H1 (cell line): ENCODE measurements around the gene CA7. TPM values are rescaled to one million over a fixed set of nuclear protein-coding genes. Genes with fewer than 3 reads are reported as not detected.

Experiments
- CTCF ChIA-PET: fragments of 300-600 bp; sonication (Branson Sonifier 250); formaldehyde crosslinking; loops from one replicate; lab custom pipeline; 2021; ENCODE audit not compliant: partially characterized antibody; lab: Charles Lee
- POLR2A ChIA-PET: fragments of 300-600 bp; sonication (Branson Sonifier 250); formaldehyde crosslinking; loops from one replicate; lab custom pipeline; 2021; ENCODE audit warnings: inconsistent platforms; ENCODE audit not compliant: partially characterized antibody; lab: Charles Lee
- DNase-seq, 2 experiments: peaks; one replicate each; pipeline versions ENCODE4 v3.0.0 to v3.0.0-alpha.2; 2010 to 2022; ENCODE audit warnings: low spot score in 2 of 2, low read depth in 1 of 2, mixed read lengths in 1 of 2
- FAIRE-seq: peaks from 2 replicates; lab custom pipeline; 2011; peaks lifted over from hg19 to GRCh38; lab: Jason Lieb, UNC
- H2AFZ ChIP-seq: 2 replicates; pipeline ENCODE4 v1.8.1; 2012; ENCODE audit warnings: low read length, inconsistent platforms
- H2AK5ac ChIP-seq: 2 replicates; pipeline ENCODE4 v1.6.1; 2013; ENCODE audit warnings: low read depth, low read length
- H2BK120ac ChIP-seq: replicated peaks from 2 replicates; pipeline ENCODE3; 2013; ENCODE audit warnings: low read depth, low read length, inconsistent platforms
- H2BK12ac ChIP-seq: 2 replicates; pipeline ENCODE4 v1.6.1; 2013; ENCODE audit warnings: low read depth, low read length
- H2BK15ac ChIP-seq: 2 replicates; pipeline ENCODE4 v1.6.1; 2013; ENCODE audit warnings: low read length
- H2BK20ac ChIP-seq: 2 replicates; pipeline ENCODE4 v1.6.1; 2013; ENCODE audit warnings: low read length
- H2BK5ac ChIP-seq: 2 replicates; pipeline ENCODE4 v1.6.1; 2013; ENCODE audit warnings: low read depth, low read length
- H3K14ac ChIP-seq: 2 replicates; pipeline ENCODE4 v1.6.1; 2013; ENCODE audit warnings: inconsistent platforms; ENCODE audit not compliant: insufficient read length
- H3K18ac ChIP-seq: 2 replicates; pipeline ENCODE4 v1.6.1; 2013; ENCODE audit warnings: low read length; ENCODE audit errors: extremely low read depth
- H3K23ac ChIP-seq: 2 replicates; pipeline ENCODE4 v1.6.1; 2013; ENCODE audit warnings: inconsistent platforms; ENCODE audit not compliant: insufficient read length
- H3K23me2 ChIP-seq: 2 replicates; pipeline ENCODE4 v1.6.1; 2013; ENCODE audit warnings: low read depth, low read length
- H3K27ac ChIP-seq: 2 replicates; pipeline ENCODE4 v1.6.1; 2011; ENCODE audit warnings: low read depth, low read length, inconsistent platforms
- H3K27me3 ChIP-seq, 4 experiments: replicated peaks in 1 of 4; 1 replicate in 1 of 4; 2 replicates in 3 of 4; pipeline versions ENCODE4 v1.6.1 to v1.8.1; 2011 to 2013; ENCODE audit warnings: low read length in 3 of 4, mild to moderate bottlenecking in 3 of 4, inconsistent platforms in 2 of 4, mixed read lengths in 2 of 4, moderate library complexity in 1 of 4; ENCODE audit not compliant: control insufficient read depth in 3 of 4, insufficient read depth in 3 of 4; ENCODE audit errors: extremely low read depth in 1 of 4
- H3K36me3 ChIP-seq, 4 experiments: 2 replicates each; pipeline versions ENCODE4 v1.6.1 to v1.8.1; 2011 to 2013; ENCODE audit warnings: mild to moderate bottlenecking in 4 of 4, low read length in 3 of 4, moderate library complexity in 2 of 4, control low read depth in 1 of 4, inconsistent platforms in 1 of 4; ENCODE audit not compliant: insufficient read depth in 4 of 4, control insufficient read depth in 2 of 4
- H3K4ac ChIP-seq: replicated peaks from 2 replicates; pipeline ENCODE3; 2013; ENCODE audit warnings: low read length, low read depth, mixed read lengths, inconsistent platforms; ENCODE audit not compliant: insufficient read length
- H3K4me1 ChIP-seq, 4 experiments: replicated peaks in 1 of 4; 1 replicate in 1 of 4; 2 replicates in 3 of 4; pipeline versions ENCODE4 v1.6.1 to v1.8.1; 2011 to 2013; ENCODE audit warnings: low read length in 3 of 4, inconsistent platforms in 2 of 4, mixed read lengths in 1 of 4; ENCODE audit not compliant: insufficient read depth in 4 of 4, control insufficient read depth in 3 of 4
- H3K4me2 ChIP-seq, 2 experiments: 2 replicates each; pipeline versions ENCODE4 v1.6.1 to v1.8.1; 2011 to 2013; ENCODE audit warnings: low read depth in 2 of 2, low read length in 2 of 2, control low read depth in 1 of 2, inconsistent platforms in 1 of 2, mild to moderate bottlenecking in 1 of 2; ENCODE audit not compliant: insufficient read depth in 1 of 2
- H3K4me3 ChIP-seq, 4 experiments: fragments of 200-600, 300-600 bp in 1 of 4; sonication (generic), shearing (Covaris generic), sonication (Bioruptor Twin) in 1 of 4; 2 replicates each; pipeline versions ENCODE4 v1.5.1 to v1.8.1; 2011 to 2016; ENCODE audit warnings: low read length in 4 of 4, low read depth in 3 of 4, control low read depth in 2 of 4, inconsistent platforms in 2 of 4, mild to moderate bottlenecking in 2 of 4, mixed read lengths in 1 of 4, moderate library complexity in 1 of 4; ENCODE audit not compliant: insufficient read depth in 2 of 4; ENCODE audit errors: extremely low read depth in 1 of 4
- H3K56ac ChIP-seq: replicated peaks from 2 replicates; pipeline ENCODE3; 2013; ENCODE audit warnings: low read depth, mild to moderate bottlenecking, mixed read lengths, low read length, inconsistent platforms; ENCODE audit not compliant: insufficient read length
- H3K79me1 ChIP-seq: 2 replicates; pipeline ENCODE4 v1.6.1; 2013; ENCODE audit warnings: low read depth, low read length, control low read depth
- H3K79me2 ChIP-seq, 2 experiments: 2 replicates each; pipeline versions ENCODE4 v1.6.1 to v1.8.1; 2012 to 2013; ENCODE audit warnings: low read length in 2 of 2, mild to moderate bottlenecking in 2 of 2, inconsistent platforms in 1 of 2; ENCODE audit not compliant: insufficient read depth in 2 of 2, control insufficient read depth in 1 of 2
- H3K9ac ChIP-seq, 4 experiments: replicated peaks in 1 of 4; 1 replicate in 1 of 4; 2 replicates in 3 of 4; pipeline versions ENCODE4 v1.6.1 to v1.8.1; 2011 to 2013; ENCODE audit warnings: low read depth in 3 of 4, low read length in 3 of 4, control low read depth in 2 of 4, mild to moderate bottlenecking in 2 of 4, moderate library complexity in 2 of 4, inconsistent platforms in 1 of 4; ENCODE audit errors: extremely low read depth in 1 of 4
- H3K9me3 ChIP-seq, 2 experiments: 2 replicates each; pipeline versions ENCODE4 v1.6.1 to v1.8.1; 2012 to 2013; ENCODE audit warnings: mild to moderate bottlenecking in 2 of 2, moderate library complexity in 2 of 2, control low read depth in 1 of 2, inconsistent platforms in 1 of 2, low read depth in 1 of 2, low read length in 1 of 2, mixed read lengths in 1 of 2; ENCODE audit not compliant: insufficient read depth in 2 of 2
- H4K20me1 ChIP-seq, 2 experiments: replicated peaks in 1 of 2; 2 replicates each; pipeline versions ENCODE3 to v1.8.1; 2011 to 2013; ENCODE audit warnings: inconsistent platforms in 2 of 2, low read length in 2 of 2, mild to moderate bottlenecking in 1 of 2; ENCODE audit not compliant: insufficient read depth in 2 of 2, control insufficient read depth in 1 of 2
- H4K5ac ChIP-seq: 2 replicates; pipeline ENCODE4 v1.6.1; 2013; ENCODE audit warnings: low read length, low read depth, mixed read lengths, inconsistent platforms; ENCODE audit not compliant: insufficient read length
- H4K8ac ChIP-seq: 2 replicates; pipeline ENCODE4 v1.8.0; 2013; ENCODE audit warnings: mild to moderate bottlenecking, moderate library complexity, low read length, inconsistent platforms; ENCODE audit not compliant: insufficient read depth; ENCODE audit errors: extremely low read depth
- H4K91ac ChIP-seq: replicated peaks from 2 replicates; pipeline ENCODE3; 2013; ENCODE audit warnings: low read length, mixed read lengths, inconsistent platforms; ENCODE audit not compliant: insufficient read length
- BACH1 ChIP-seq: IDR thresholded peaks from 2 replicates; pipeline ENCODE4 v1.6.1; 2012; ENCODE audit warnings: low read length, improper control_type of control experiment
- BCL11A ChIP-seq, 2 experiments: IDR thresholded peaks; one replicate each; pipeline ENCODE4 v1.6.1; 2011; ENCODE audit warnings: low read depth in 2 of 2, low read length in 2 of 2, mild to moderate bottlenecking in 2 of 2
- CHD2 ChIP-seq: IDR thresholded peaks from 2 replicates; pipeline ENCODE4 v1.6.1; 2012; ENCODE audit warnings: low read length, improper control_type of control experiment
- CTBP2 ChIP-seq: IDR thresholded peaks from 2 replicates; pipeline ENCODE4 v1.7.0; 2011; ENCODE audit warnings: borderline replicate concordance, mild to moderate bottlenecking, moderate library complexity, mixed read lengths, low read length; ENCODE audit not compliant: insufficient read depth, insufficient read length
- E2F6 ChIP-seq: IDR thresholded peaks from 2 replicates; pipeline ENCODE4 v1.6.1; 2012; ENCODE audit warnings: inconsistent platforms
- FOSL1 ChIP-seq: IDR thresholded peaks from 2 replicates; pipeline ENCODE4 v1.6.1; 2011; ENCODE audit warnings: mild to moderate bottlenecking, low read depth, low read length, moderate library complexity; ENCODE audit not compliant: insufficient read depth
- GTF2F1 ChIP-seq: IDR thresholded peaks from 2 replicates; pipeline ENCODE4 v1.6.1; 2012; ENCODE audit warnings: low read depth, low read length, improper control_type of control experiment, borderline replicate concordance
- HDAC2 ChIP-seq, 2 experiments: fragments of 300-600 bp in 1 of 2; sonication (generic) in 1 of 2; IDR thresholded peaks; 2 replicates each; pipeline ENCODE4 v1.6.1; 2011 to 2012; ENCODE audit warnings: low read depth in 2 of 2, low read length in 2 of 2, mild to moderate bottlenecking in 2 of 2, moderate library complexity in 2 of 2, borderline replicate concordance in 1 of 2, inconsistent platforms in 1 of 2
- JUN ChIP-seq: IDR thresholded peaks from 2 replicates; pipeline ENCODE4 v1.6.1; 2011; ENCODE audit warnings: low read depth, mild to moderate bottlenecking, improper control_type of control experiment, low read length
- KDM4A ChIP-seq: IDR thresholded peaks from one replicate; pipeline ENCODE4 v1.7.1; 2012; ENCODE audit warnings: low read depth, mild to moderate bottlenecking, moderate library complexity, low read length, inconsistent platforms; ENCODE audit not compliant: severe bottlenecking
- POLR2AphosphoS5 ChIP-seq: IDR thresholded peaks from 2 replicates; pipeline ENCODE4 v1.6.1; 2011; ENCODE audit warnings: low read depth, low read length
- SIRT6 ChIP-seq: IDR thresholded peaks from one replicate; pipeline ENCODE4 v1.7.1; 2012; ENCODE audit warnings: low read length, inconsistent platforms
- SIX5 ChIP-seq: IDR thresholded peaks from 2 replicates; pipeline ENCODE4 v1.6.1; 2011; ENCODE audit warnings: mild to moderate bottlenecking, low read depth, low read length
- TAF7 ChIP-seq: optimal IDR thresholded peaks from 2 replicates; pipeline ENCODE3; 2011; ENCODE audit warnings: low read depth, mild to moderate bottlenecking, inconsistent platforms, low read length, moderate library complexity, borderline replicate concordance
- WGBS, 2 experiments: shearing (Covaris generic) in 1 of 2; methylation state at CpG; one replicate each; pipeline versions ENCODE4 v1.1.6 to v1.1.7; 2013 to 2015; ENCODE audit warnings: low lambda C conversion rate in 2 of 2, mixed read lengths in 2 of 2, inconsistent platforms in 1 of 2, low coverage in 1 of 2, missing lambda C conversion rate in 1 of 2; ENCODE audit not compliant: insufficient replicate concordance in 2 of 2, insufficient coverage in 1 of 2, insufficient read length in 1 of 2; ENCODE audit errors: extremely low coverage in 1 of 2, missing lambda C conversion rate in 1 of 2; 5-methylcytosine and 5-hydroxymethylcytosine counted together
- polyA plus RNA-seq, 7 experiments: library from polyadenylated mRNA; depleted of rRNA in 3 of 7; stranded (reverse) in 5 of 7; unstranded in 2 of 7; fragments of >200 nt in 5 of 7; fragments of 200-250 nt in 2 of 7; gene quantifications; 1 replicate in 5 of 7; 2 replicates in 1 of 7; 4 replicates in 1 of 7; pipeline versions ENCODE4 v1.2.1 to v1.2.3, GENCODE V29; 2011 to 2013; ENCODE audit warnings: missing spikeins in 2 of 7, mixed read lengths in 2 of 7
- total RNA-seq: library from RNA; stranded (reverse); fragmentation: NEBNext Ultra II Directional; extraction: Animal tissue kit (Norgen Biotek cat#: 25700); gene quantifications from 2 replicates; pipeline ENCODE4 v1.2.1, GENCODE V29; 2021

Gene CA7
- total and polyA plus RNA-seq, 2 of the 8 experiments (the other 6 are each of a cell fraction or from before 2014, with no cell fraction given), result 1.7 to 2.7 TPM

GRCh38 chr16:66814734-66815133, 29.5 kb upstream of the CA7 start:
- H4K91ac ChIP-seq, result no peak overlapping the region
- H2BK5ac ChIP-seq, result no peak overlapping the region
- no peak overlapping the region for H3K18ac ChIP-seq
- no peak overlapping the region for H4K8ac ChIP-seq
- H3K27ac ChIP-seq, result no peak overlapping the region
- no peak overlapping the region for H3K4me2 ChIP-seq
- H4K20me1 ChIP-seq, result peaks cover 0 to 6% of the 10 kb centered on the region in 2 experiments
- no peak overlapping the region for H3K4me3 ChIP-seq
- no peak overlapping the region for H3K9ac ChIP-seq
- no peak overlapping the region for H4K5ac ChIP-seq
- no peak overlapping the region for H3K14ac ChIP-seq
- H2BK20ac ChIP-seq, result no peak overlapping the region
- no peak overlapping the region for H3K56ac ChIP-seq
- no peak overlapping the region for H3K23ac ChIP-seq
- H3K9me3 ChIP-seq, result no peaks in the 10 kb centered on the region
- no peak for FAIRE-seq
- POLR2A ChIA-PET, result interaction anchor here (0.8 to 7.2 kb wide), 5 partner anchors 12 to 87 kb away, joined by 3 to 67 read pairs (median 3); partner anchors contain the start of genes NAE1 and TERB1
- H3K79me2 ChIP-seq, result no peaks in the 10 kb centered on the region
- CTCF ChIA-PET, result interaction anchor here (1.2 to 1.3 kb wide), 2 partner anchors 56 to 163 kb away, joined by 3 to 4 read pairs; no protein-coding TSS in a partner anchor
- no peak overlapping the region for H3K4ac ChIP-seq
- 95% methylated on average over 2 of the region's 2 CpGs; no CpG with 5 or more reads in 1 of the 2 experiments for WGBS, 2 experiments
- H3K27me3 ChIP-seq, result no peaks in the 10 kb centered on the region
- no peak for DNase-seq
- H3K79me1 ChIP-seq, result no peaks in the 10 kb centered on the region
- no peak overlapping the region for H2BK120ac ChIP-seq
- peaks cover 11 to 80% (median 53%) of the 10 kb centered on the region in 4 experiments for H3K36me3 ChIP-seq
- H3K23me2 ChIP-seq, result no peaks in the 10 kb centered on the region
- no peak overlapping the region for H2AK5ac ChIP-seq
- H3K4me1 ChIP-seq, result no peaks in the 10 kb centered on the region
- H2BK12ac ChIP-seq, result no peak overlapping the region
- H2AFZ ChIP-seq, result no peak overlapping the region
- no peak overlapping the region for H2BK15ac ChIP-seq
- no peak for TF ChIP-seq TAF7
- TF ChIP-seq GTF2F1, result no peak
- TF ChIP-seq BACH1, result no peak
- no peak for TF ChIP-seq JUN
- no peak for TF ChIP-seq HDAC2 (IDR thresholded peaks at IDR 0.05; ENCODE audit: borderline replicate concordance in 1 of 2, low read depth in 2 of 2, low read length in 2 of 2)
- TF ChIP-seq CHD2, result no peak
- TF ChIP-seq FOSL1, result no peak
- TF ChIP-seq BCL11A (IDR thresholded peaks at IDR 0.05; ENCODE audit: low read depth in 2 of 2, low read length in 2 of 2), result no peak
- TF ChIP-seq E2F6, result no peak
- TF ChIP-seq SIX5, result no peak
- no peak for TF ChIP-seq CTBP2
- no peak for TF ChIP-seq SIRT6
- TF ChIP-seq POLR2AphosphoS5, result no peak
- no peak for TF ChIP-seq KDM4A
